Transverse colon (tissue), 4 donors: ENCODE measurements around the gene RRP12.

Experiments
- POLR2A ChIP-seq: fragments of 450-650 bp; IDR thresholded peaks from one replicate; pipeline ENCODE4 v1.6.1; 2016; ENCODE audit warnings: antibody characterized with exemption, mild to moderate bottlenecking, moderate library complexity
- POLR2AphosphoS5 ChIP-seq, 3 donors: sonication (generic); formaldehyde crosslinking; IDR thresholded peaks; one replicate each; pipeline ENCODE4 v1.6.1; 2016; ENCODE audit warnings: antibody characterized with exemption in 3 of 3
- TF ChIP-seq, protein P1 (sequence below), 5 experiments: fragments of 200-600 bp in 3 of 5; fragments of 450-650 bp in 2 of 5; sonication (generic) in 3 of 5; IDR thresholded peaks; 1 replicate in 2 of 5; 2 replicates in 3 of 5; pipeline ENCODE4 v1.5.1; 2016 to 2017; ENCODE audit warnings: antibody characterized with exemption in 5 of 5, inconsistent platforms in 3 of 5, mild to moderate bottlenecking in 2 of 5, moderate library complexity in 1 of 5

DNA sequence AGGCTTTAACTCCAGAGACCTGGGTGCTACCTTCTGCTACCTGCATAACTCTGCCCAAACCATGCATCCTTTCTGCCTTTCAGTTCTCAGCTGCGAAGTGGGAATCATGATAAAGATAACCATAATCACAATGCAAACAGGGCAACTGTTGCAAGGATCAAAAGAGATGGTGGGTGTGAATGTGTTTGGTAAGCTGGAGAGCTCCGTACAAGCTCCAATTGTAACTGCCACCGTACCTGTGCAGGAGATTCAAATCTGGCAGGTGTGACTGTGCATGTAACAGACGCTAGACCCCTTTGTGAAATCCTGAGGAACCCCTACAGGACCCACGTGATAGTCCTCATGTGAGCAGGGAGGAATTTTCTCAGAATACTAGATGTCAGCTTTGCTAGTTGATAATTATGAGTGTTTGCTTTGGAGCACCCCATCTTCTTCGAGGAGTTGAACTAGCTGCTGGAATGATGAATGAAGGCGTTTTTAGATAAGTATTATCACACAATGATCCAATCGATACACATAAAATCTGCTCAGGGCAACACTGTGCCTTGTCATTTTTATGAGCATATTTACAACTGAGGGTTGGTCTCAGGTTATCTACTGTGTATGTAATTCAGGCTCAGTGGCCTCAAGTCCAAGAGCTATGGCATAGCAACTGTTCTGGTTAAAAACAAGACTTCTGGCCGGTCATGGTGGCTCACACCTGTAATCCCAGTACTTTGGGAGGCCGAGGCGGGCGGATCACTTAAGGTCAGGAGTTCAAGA is 51.2 kb downstream of the RRP12 start:
- TF ChIP-seq, protein P1, sequence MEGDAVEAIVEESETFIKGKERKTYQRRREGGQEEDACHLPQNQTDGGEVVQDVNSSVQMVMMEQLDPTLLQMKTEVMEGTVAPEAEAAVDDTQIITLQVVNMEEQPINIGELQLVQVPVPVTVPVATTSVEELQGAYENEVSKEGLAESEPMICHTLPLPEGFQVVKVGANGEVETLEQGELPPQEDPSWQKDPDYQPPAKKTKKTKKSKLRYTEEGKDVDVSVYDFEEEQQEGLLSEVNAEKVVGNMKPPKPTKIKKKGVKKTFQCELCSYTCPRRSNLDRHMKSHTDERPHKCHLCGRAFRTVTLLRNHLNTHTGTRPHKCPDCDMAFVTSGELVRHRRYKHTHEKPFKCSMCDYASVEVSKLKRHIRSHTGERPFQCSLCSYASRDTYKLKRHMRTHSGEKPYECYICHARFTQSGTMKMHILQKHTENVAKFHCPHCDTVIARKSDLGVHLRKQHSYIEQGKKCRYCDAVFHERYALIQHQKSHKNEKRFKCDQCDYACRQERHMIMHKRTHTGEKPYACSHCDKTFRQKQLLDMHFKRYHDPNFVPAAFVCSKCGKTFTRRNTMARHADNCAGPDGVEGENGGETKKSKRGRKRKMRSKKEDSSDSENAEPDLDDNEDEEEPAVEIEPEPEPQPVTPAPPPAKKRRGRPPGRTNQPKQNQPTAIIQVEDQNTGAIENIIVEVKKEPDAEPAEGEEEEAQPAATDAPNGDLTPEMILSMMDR (IDR thresholded peaks at IDR 0.05), result no peak
- TF ChIP-seq POLR2AphosphoS5 (IDR thresholded peaks at IDR 0.05) (no peak), POLR2A (no peak)
